Globus pallidus (tissue), 1 donor: ENCODE results near the gene ADGRF1.
"Not testable (repeated sequence)": the region's sequence is repeated elsewhere in the genome, so short reads cannot be mapped to it uniquely, and the experiment has no call there.

Experiments used
- DNase-seq: peaks from one replicate; pipeline ENCODE4 v3.0.0-alpha.2; 2015; ENCODE audit warnings: low spot score

The ADGRF1 gene

DNA sequence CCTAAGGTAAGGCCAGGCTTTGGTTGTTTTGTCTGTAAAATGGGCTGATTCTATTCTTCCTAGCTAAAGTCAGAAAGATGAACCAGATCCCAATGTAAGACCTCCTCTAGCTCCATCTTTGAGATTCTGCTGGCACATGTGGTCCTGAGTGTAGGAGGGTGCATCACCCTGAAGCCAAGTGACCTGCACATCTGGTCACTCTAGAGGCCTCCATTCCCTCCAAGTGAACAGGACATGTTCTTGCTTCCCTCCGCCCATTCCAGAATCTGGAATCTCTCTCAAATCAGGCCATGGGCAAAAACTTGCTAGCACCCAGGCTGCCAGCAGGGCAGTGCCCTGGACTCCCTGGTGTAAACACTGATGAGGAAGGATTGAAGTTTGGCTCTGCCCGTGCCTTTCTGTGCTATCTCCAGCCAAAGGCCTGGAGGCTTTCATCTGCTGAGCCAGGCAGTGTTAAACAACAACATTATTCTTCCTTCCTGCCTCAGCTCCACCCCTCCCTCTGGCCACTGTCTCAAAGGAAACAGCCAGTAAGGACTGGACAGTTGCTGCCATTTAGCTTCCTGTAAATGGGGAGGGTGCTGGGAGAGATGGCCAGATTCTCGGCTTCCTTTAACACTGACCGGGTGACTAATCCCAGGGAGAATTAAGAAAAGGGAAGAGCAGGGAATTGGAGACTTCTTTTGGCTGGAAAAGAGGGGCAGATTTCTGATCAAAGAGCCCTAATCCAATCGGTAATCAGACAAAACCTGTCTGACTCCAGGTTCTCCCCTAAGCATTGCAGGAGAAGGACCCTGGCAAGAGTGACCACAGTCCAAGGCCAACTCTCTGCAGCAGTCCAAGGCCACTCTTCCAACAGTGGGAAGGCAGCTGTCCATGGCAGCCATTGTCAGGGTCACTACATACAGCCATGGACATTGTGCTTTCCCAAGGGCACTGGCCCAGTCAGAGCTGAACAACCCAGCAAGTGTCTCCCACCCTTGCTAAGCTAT is 19.5 kb upstream of the ADGRF1 start:
- peak; percentile 86 for DNase-seq

DNA sequence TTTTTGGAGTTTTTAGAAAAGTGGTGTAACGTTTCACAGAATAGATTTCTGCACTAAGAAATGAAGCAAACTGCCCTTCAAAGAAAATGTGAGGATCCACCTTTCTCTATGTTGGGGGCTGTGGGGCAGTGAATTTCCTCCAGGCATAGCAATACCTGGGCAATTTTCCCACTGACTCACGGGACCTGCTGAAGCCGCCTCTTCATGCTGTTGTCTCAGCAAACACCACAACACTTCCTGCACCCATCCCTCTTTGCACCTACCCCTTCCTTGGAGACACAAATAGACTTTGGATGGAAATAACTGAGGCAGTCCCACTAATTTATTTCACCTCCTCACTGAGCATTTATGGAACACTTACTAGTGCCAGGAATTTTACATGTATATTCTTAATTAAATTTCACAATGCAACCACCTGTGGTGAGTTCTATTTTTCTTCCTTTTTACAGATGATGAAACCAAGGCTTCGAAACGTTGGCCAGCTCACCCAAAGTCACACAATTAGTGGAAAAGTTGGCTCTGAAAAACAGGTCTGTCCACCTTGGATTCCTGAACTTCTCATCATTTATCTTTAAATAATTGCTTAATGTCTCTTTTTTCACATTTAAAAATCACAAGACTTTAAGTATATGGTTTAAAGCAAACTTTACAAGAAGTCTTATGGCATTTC is 17.2 kb upstream of the ADGRF1 start:
- DNase-seq = no peak

DNA sequence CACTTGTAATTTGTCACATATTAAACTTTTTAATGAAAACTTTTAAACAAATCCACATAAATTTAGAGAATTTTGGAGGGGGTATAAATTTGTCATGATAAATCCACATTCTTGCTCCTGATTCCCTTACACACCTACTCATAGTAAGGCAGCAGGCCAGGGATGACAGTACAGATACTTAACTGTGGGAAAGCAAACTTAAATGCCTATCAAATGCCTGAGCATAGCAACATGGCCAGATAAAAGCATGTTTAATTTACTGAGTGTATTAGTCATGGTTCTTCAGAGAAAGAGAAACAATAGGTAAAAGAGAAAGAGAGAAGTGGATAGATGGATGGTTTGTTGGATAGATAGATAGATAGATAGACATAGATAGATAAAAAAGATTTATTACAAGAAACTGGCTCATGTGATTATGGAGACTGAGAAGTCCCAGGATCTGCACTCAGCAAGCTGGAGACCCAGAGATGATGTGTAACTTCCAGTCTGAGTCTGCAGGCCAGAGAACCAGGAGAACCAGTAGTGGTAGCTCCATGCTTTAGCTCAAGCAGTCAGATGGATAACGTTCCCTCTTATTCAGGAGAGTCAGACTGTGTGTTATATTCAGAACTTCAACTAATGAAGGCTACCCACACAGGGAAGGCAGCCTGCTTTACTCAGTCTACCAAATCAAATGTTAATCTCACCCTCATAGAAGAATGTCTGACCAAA is 15.9 kb upstream of the ADGRF1 start:
- DNase-seq = no peak

DNA sequence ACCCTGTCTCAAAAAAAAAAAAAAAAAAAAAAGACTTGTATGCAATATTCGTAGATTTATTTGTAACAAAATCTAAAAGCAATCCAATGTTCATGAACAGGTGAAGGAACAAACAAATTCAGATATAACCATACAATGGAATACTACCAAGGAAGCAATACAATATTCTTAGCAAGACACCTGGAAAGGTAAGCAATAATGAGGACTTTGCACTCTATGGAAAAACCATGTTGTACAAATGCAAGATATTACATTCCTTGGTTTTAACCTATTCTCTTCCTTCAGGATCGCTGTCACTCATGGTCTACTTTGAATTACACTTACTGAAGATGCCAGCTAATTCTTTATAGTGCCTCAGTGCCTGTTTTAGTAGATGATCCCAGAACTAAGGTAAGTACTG is 14.7 kb upstream of the ADGRF1 start:
- DNase-seq = no peak

DNA sequence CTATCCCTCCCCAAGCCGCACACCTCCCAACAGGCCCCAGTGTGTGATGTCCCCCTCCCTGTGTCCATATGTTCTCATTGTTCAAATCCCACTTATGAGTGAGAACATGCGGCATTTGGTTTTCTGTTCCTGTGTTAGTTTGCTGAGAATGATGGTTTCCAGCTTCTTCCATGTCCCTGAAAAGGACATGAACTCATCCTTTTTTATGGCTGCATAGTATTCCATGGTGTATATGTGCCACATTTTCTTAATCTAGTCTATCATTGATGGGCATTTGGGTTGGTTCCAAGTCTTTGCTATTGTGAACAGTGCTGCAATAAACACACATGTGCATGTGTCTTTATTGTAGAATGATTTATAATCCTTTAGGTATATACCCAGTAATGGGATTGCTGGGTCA is 12.2 kb upstream of the ADGRF1 start:
- not testable (repeated sequence) for DNase-seq

DNA sequence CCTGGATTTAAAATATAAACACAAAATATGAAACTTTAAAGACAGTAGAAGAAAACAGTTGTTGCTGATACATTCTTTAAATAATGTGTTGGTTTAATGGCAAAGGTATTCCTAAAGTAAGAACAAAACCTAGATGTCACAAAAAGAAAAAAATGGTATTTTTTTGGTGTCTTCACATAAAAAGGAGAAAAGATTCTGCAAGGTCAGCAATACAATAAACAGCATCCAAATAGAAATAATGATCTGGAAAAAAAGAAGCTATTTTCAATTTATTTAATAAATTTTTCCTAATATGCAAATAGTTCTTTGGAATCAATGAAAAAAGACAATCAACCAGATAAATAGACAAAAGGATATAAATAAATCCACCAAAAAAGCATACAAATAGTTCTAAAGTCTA is 6.5 kb upstream of the ADGRF1 start:
- no peak for DNase-seq

DNA sequence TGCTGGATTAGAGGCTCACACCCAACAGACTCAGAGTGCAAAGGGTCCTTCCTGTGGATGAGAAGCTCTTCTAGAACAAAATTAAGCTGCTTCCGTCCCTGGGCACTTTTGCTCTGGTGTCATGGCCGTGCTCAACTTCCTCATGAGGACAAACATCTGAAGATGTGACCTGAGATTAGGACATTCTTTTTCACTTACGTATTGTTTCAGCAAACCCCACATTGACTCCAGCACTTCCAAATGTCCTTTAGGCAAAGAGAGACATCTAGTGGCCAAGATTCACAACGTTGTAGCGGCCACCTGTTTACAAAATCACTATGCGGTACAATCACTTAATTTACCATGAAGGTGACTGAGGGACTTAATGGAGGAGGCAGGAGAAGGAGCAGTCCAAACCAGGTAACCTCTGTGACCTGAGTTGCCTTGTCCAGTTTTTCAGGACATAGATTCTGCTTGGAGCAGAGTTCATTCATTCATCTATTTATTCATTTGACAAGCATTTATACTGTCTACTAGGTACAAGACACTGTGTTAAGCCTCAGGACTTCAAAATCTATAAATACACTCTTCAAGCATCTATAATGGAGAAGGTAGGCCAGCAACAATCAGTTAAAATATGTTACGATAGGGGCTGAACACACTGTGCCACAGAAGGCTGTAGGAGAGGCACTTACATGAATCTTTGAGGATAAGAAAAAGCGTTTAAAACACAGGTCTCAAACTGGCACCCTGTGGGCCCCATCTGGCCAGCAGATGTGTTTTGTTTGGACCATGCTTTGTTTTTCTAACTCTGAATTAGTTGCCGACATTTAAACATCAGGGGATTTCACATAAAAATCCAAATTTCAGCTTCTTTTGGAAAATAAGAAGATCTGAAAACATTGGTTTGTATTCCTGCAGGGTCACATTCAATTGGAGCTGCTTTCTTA is 5.6 kb upstream of the ADGRF1 start:
- DNase-seq = peak; percentile 71

DNA sequence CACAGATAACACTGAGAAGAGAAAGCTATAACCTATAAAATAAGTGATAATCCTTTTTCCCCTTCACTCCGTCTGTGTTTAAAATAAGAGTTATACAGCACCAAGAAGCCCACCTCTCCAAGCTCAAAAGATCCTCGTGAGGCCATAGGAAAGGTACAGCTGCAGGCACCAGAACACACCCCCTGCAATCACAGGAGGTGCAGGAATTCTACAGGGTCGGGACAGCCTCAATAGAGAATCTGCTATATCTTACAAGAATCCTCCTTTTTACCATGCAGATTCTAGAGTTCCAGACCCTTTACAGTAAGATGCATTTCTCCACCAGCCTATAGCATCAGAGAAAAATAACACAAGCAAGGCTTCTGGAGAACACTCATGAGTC is 5.0 kb upstream of the ADGRF1 start:
- DNase-seq = no peak

DNA sequence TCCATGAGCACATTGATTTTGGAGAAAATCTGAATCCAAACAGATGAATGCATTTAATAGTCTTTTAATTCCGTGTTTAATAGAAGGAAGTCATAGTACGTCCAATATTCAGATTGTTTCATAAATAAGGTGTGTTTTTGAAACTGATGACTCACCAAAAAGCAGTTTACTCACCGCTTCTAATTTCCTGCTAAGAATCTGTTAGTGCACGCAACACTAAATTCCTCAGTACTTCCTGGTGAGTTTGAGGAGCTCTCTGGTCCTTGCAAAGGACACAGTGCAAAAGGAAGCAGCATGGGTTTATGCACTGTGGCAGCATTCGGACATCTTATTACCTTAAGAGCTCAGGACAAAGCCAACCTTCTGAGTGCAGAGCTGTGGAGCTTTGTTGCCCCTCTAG is 2.3 kb upstream of the ADGRF1 start:
- no peak for DNase-seq

DNA sequence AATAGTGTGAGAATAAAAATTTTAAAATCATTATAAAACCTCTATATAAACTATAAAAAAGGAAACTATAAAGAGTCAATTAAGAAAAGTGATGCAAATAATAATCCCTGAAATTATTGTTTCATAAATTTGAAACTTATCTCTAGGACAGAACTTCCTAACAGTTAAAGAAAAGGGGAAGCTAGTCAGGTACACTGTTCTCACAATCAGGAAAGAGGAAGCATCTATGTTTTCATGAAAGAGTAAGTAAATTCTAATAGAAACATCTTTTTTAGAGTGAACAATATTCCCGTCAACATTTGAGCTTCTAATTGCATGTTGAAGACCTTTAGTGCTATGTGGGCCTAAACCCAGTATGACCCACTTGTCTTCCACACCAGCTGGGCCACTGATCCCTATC is 1.2 kb upstream of the ADGRF1 start:
- DNase-seq = no peak

DNA sequence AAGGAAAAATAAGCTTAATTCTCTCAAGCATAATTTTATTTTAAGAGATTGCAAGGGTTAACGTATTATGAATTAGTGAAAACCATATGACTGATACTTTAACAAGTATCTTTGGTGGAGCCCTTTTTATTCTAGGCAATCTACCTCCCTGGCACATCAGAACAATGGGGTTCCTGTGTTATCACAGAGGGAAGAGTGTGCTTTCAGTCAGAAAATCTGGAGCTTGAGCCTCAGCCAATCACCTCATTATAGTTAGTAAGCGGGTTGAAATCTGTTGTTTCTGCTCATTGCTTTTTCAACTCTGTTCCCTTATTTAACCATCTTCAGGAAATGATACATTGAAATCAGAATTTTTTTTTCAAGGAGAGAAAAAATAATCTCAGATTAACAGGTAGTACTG is 391 bp downstream of the ADGRF1 start:
- DNase-seq = no peak

DNA sequence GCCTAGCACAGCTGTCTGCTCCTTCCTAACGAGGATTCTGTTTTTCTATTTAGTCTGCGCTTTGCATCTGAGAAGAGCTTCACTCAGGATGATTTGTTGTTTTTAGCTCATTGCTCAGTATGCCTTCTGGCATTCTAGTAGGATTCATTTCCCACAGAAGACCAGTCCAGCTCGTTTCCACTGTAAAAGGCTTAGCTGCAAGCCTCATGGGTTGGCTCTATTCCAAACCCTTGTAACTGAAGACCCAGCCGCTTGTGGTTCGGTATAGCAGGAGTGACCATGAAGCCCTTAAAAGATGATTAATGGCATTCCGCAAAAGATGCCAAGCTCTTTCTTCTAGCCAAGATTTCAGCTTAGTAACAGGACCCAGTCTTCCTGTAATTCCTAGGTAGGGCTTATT is 7.2 kb downstream of the ADGRF1 start:
- DNase-seq = peak; percentile 26

DNA sequence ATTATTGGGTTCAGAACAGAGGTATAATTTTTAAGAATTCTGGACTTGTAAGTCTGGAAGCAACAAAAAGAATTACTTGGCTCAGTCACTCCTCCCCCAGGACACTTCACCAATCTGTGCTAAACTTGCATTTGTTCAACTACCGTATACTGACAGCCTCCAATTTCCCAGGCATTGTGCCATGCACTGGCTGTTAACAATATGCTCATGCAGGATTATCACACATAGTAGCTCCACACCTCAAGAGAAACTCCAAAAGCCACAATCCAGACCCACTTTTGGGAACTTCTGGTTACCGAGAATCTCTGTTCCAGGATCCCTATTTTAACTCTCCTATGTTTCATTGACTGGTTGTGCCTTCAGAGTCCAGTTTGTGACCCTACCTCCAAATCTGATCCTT is 7.7 kb downstream of the ADGRF1 start:
- no peak for DNase-seq

DNA sequence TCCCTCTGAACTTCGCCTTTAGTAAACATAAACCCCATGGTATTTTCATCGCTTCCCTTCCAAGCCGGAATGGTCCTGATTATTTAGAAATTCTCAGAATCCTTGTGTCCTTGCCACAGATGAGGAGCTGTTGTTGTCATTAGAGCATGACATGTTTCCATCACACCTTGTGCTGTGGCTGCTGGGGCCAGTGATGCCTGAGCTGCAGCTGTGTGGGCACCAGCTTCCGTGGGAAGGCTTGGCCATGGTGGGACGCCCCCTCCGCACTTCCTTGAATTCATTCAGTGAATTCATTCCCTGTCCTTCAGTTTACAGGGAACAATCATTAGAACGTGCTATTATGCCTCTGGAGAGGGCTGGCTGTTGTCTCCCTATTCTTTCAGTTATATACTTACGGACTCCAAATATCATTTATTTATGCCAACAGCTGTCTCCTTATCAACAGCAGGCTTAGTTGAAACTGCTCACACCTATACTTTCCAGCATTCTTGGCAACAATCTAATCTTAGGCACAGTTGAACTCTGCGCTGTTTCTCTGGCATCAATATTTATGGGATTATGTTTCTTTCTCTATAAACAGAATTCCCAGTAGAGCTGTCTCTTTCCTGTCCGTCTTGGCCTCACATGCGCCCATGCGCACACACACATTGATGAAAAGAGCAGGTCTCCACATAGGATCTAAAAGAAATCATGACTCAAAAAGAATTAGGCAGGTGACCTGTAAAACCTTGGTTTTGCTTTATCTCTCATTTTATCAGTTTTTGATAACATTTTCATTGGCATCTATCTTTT is 9.0 kb downstream of the ADGRF1 start:
- no peak for DNase-seq

DNA sequence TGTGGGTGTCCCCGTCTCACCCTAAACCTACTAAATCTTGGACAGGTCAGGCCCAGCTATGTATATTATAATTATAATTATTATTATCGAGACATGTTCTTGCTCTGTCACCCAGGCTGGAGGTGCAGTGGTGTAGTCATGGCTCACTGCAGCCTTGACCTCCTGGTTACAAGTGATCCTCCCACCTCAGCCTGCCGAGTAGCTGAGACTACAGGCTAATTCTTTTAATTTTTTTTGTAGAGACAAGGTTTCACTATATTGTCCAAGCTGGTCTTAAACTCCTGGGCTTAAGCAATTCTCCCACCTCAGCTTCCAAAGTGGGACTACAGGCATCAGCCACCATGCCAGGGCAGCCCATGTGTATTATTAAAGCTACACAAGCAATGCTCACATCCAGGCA is 10.5 kb downstream of the ADGRF1 start:
- no peak for DNase-seq

DNA sequence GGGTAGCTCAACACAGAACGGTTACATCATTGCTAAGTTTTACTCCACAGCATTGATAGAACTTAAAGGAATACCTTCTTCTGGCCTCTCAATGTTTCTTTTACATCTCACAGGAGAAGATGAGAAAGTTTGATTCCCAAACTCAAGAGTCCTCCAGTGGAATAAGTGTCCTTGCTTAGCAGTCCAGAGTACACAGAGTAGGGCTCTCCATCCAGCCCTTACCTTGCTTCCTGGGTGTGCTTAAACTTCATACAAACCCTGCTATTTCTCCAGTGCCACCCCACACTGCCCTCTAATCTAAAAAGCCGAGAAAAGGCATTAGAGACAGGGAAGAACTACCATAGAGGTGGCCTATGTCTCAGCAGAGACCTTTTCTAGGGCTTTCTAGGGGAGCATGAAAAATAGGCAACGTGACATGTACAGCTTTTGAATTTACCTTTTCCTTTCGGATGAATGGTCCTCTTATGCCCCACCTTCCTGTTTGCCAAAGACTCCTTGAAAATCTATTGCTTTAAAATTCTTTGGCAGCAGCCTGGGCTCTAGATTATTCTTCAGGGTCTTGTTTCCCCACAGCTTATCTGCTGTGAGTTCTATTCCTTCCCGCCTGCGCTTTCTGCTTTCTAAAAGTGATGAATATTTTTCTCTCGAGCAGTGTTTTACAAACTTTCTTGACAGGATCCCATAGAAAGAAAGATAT is 12.1 kb downstream of the ADGRF1 start:
- no peak for DNase-seq

DNA sequence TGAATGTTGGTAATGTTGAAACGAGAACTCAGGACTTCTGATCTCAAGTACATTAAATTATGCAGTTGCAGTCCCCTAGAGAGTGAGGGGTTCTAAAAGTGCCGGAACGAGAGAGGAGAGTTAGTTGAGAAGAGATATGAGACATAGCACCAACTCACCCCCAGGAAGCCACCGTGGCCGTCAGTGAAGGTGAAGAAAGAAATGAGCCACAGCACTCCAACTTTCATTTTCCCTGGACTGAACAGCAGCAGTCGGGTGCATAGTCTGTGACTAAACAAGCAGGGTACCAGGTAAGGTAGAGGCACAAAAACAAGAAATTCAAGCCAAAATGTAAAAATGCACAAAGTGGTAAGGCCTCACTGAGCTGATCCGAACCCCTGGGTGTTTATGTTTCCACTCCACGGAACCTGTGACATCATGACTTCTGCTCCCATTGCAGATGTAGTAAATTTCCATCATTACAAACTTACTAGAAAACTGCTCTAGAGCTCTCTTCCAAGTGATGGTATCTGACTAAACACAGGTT is 13.2 kb downstream of the ADGRF1 start:
- DNase-seq = no peak

DNA sequence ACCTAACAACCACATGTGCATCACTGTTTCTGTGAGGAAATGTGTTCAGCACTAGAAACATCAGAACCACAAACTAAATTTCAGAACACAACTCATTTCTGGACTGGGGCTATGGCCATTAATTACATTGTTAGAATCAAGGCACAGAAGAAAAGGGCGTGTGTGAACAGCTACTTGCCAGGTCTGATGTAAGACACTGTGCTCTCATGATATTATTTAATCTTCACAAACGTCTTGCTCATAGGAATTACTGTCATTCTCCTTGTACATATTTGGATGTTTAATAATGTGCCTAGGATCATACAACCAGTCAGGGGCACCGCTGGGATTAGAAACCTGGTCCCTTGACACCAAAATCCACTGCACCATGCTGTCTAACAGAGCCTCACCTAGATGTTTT is 14.8 kb downstream of the ADGRF1 start:
- DNase-seq = no peak

DNA sequence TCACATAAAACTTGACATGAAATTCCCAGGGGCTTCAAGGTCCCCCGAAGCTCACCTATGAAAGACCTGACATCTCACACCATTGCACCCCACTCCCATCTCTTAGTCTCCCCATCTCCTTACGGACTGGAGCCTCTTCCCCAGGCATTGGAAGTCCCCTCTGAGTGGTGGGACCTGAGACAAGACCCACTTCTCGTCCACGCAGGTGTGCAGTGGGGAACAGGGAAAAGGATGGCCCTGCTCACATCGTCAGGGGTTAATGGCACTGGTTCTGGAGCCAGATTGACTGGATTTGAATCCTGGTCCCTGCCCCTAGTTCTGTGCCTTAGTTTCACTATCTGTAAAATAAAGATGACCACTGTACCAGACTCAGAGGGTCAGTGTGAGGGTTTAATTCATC is 15.5 kb downstream of the ADGRF1 start:
- DNase-seq = no peak

DNA sequence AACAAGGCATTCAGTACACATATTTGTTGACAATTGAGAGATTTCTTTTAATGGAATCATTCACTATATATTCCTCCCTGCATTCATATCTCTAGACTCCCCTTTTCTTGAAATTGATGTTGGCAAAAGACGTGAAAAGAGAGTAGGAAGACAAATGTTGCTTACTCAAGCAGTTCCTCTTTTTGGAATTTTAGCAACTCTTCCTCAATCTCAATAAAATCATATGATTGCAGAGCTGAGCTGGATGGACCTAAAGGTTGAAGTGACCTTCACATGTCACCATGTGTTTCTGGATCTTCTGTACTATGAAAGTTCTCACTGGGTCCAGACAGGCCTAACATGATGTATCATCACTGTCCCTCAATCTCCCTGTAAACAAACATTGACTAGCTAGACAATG is 18.6 kb downstream of the ADGRF1 start:
- DNase-seq = no peak
